A549 treated with AZD2906 at 1 μM for 4 hours (cell line): Measurements from ENCODE around the gene ARG2. TPM values are rescaled to one million over a fixed set of nuclear protein-coding genes. Genes with fewer than 3 reads are reported as not detected.

Experiments used
- total RNA-seq: library from RNA; stranded (reverse); fragments of 200-300 nt; extraction: Qiagen RNA extraction; gene quantifications from 5 replicates; pipeline ENCODE4 v1.2.3, GENCODE V29; 2022

The ARG2 gene
- 1.5 to 2.5 TPM (median 2.1 TPM) in 5 replicates for total RNA-seq

GRCh38 chr14:67619446-67620216 is at the start of gene ARG2:
Gene ARG2, plus strand, starts transcription at chr14:67619920. Its CDS starts 58 bp downstream, at chr14:67619978.

GRCh38 chr14:67599698-67600561 is 19.8 kb upstream of the ARG2 start, which contains the start of gene PIGH:
Gene PIGH, minus strand, starts transcription at chr14:67600268. Its CDS starts 65 bp downstream, at chr14:67600203.

GRCh38 chr14:67674480-67675218 is 54.9 kb downstream of the ARG2 start, which contains the start of gene VTI1B:
Gene VTI1B, minus strand, starts transcription at chr14:67674632. Its CDS starts 143 bp downstream, at chr14:67674489.

GRCh38 chr14:67695394-67695949 is 75.8 kb downstream of the ARG2 start, which contains the start of gene RDH11:
Gene RDH11, minus strand, starts transcription at chr14:67695764. Its CDS starts 61 bp downstream, at chr14:67695703.

Other genes with a start within 250 kb of the ARG2 start
- 16.7 to 18.8 TPM (median 17.4 TPM) in 5 replicates for gene PLEK2, start 207.8 kb upstream of the ARG2 start, total RNA-seq
- 0.17 to 0.32 TPM (median 0.19 TPM) in 5 replicates for gene TMEM229B, start 131.2 kb upstream of the ARG2 start, total RNA-seq
- gene PLEKHH1, start 86.6 kb upstream of the ARG2 start, total RNA-seq: 2.2 to 3.8 TPM (median 3.1 TPM) in 5 replicates
- gene PIGH, start 19.7 kb upstream of the ARG2 start, total RNA-seq: 16.5 to 19.5 TPM (median 18.5 TPM) in 5 replicates
- 72.9 to 91.3 TPM (median 85.0 TPM) in 5 replicates for gene VTI1B, start 54.7 kb downstream of the ARG2 start, total RNA-seq
- gene RDH11, start 75.8 kb downstream of the ARG2 start, total RNA-seq: 50.5 to 58.3 TPM (median 52.3 TPM) in 5 replicates
- gene RDH12, start 82.0 kb downstream of the ARG2 start, total RNA-seq: 0.03 to 0.07 TPM (median 0.06 TPM) in 3 of 5 replicates, not detected in the others
- gene ZFYVE26, start 196.7 kb downstream of the ARG2 start, total RNA-seq: 5.0 to 6.2 TPM (median 5.5 TPM) in 5 replicates
- 3.6 to 5.6 TPM (median 4.2 TPM) in 5 replicates for gene RAD51B, start 199.9 kb downstream of the ARG2 start, total RNA-seq